ENCODE results near the gene PDE4D. TPM values are rescaled to one million over a fixed set of nuclear protein-coding genes. Genes with fewer than 3 reads are reported as not detected.

The PDE4D gene
- total RNA-seq, 4 donors from 2014 or later: 6.0 to 36.2 (median 10.0) TPM

- Histone ChIP-seq H3K27ac (no peak overlapping the region), H3K27me3 (no peaks in the 10 kb centered on the region), H3K4me1 (no peaks in the 10 kb centered on the region), H3K9me3 (no peaks in the 10 kb centered on the region), H3K36me3 (no peaks in the 10 kb centered on the region), H3K4me3 (no peak overlapping the region)
- intact Hi-C loops (cut with DNase I): no loop called here
- TF ChIP-seq CTCF (IDR thresholded peaks at IDR 0.05) (no peak), POLR2A (IDR thresholded peaks at IDR 0.05) (no peak)
- WGBS, 2 donors: 78 to 83% methylated on average over 4 of the region's 4 CpGs
- DNase-seq: no peak
Measured at GRCh38 chr5:59569158-59569557, 324.4 kb downstream of the PDE4D start.

- H3K36me3 ChIP-seq: no peaks in the 10 kb centered on the region
- 81 to 91% methylated on average over 2 of the region's 2 CpGs for WGBS, 2 donors
- H3K9me3 ChIP-seq: no peaks in the 10 kb centered on the region
- no peak for DNase-seq
- H3K27me3 ChIP-seq: no peaks in the 10 kb centered on the region
- H3K4me3 ChIP-seq: no peak overlapping the region
- intact Hi-C loops (cut with DNase I): no loop called here
- H3K27ac ChIP-seq: no peak overlapping the region
- no peak for TF ChIP-seq CTCF (IDR thresholded peaks at IDR 0.05)
- no peak for TF ChIP-seq POLR2A (IDR thresholded peaks at IDR 0.05)
- peaks cover 0 to 2% (median 0%) of the 10 kb centered on the region in 3 donors for H3K4me1 ChIP-seq
Measured at GRCh38 chr5:59568161-59568560, 325.4 kb downstream of the PDE4D start.

GRCh38 chr5:59565551-59565950 lies 328.0 kb downstream of the PDE4D start:
- intact Hi-C loops (cut with DNase I): no loop called here
- TF ChIP-seq CTCF (IDR thresholded peaks at IDR 0.05): no peak
- no peak for TF ChIP-seq POLR2A (IDR thresholded peaks at IDR 0.05)
- Histone ChIP-seq H3K27ac (no peak overlapping the region), H3K36me3 (no peaks in the 10 kb centered on the region), H3K9me3 (no peaks in the 10 kb centered on the region), H3K4me3 (no peak overlapping the region), H3K4me1 (peaks cover 0 to 3% (median 0%) of the 10 kb centered on the region in 3 donors), H3K27me3 (no peaks in the 10 kb centered on the region)
- 92 to 93% methylated on average over 2 of the region's 2 CpGs for WGBS, 2 donors
- DNase-seq: no peak

- no peak for DNase-seq
- Histone ChIP-seq H3K4me3 (no peak overlapping the region), H3K9me3 (no peaks in the 10 kb centered on the region), H3K4me1 (peaks cover 0 to 3% (median 0%) of the 10 kb centered on the region in 3 donors), H3K36me3 (no peaks in the 10 kb centered on the region), H3K27ac (no peak overlapping the region), H3K27me3 (no peaks in the 10 kb centered on the region)
- intact Hi-C loops (cut with DNase I): no loop called here
- 89 to 100% methylated on average over 1 of the region's 1 CpG for WGBS, 2 donors
- TF ChIP-seq POLR2A (IDR thresholded peaks at IDR 0.05): no peak
- TF ChIP-seq CTCF (IDR thresholded peaks at IDR 0.05): no peak
Measured at GRCh38 chr5:59564895-59565294, 328.6 kb downstream of the PDE4D start.

GRCh38 chr5:59562756-59563389 lies 330.7 kb downstream of the PDE4D start:
- Histone ChIP-seq H3K27ac (no peak overlapping the region), H3K4me1 (peaks cover 0 to 3% (median 0%) of the 10 kb centered on the region in 3 donors), H3K27me3 (no peaks in the 10 kb centered on the region), H3K9me3 (no peaks in the 10 kb centered on the region), H3K36me3 (no peaks in the 10 kb centered on the region), H3K4me3 (no peak overlapping the region)
- WGBS, 2 donors: 29 to 32% methylated on average over 3 of the region's 3 CpGs
- intact Hi-C loops (cut with DNase I): no loop called here
- DNase-seq: no peak
- TF ChIP-seq CTCF (IDR thresholded peaks at IDR 0.05) (no peak), POLR2A (IDR thresholded peaks at IDR 0.05) (no peak)

Measured in esophagus squamous epithelium (tissue), 5 donors.